ENCODE measurements around the gene FAM131C.
"Not testable (repeated sequence)": the region's sequence is repeated elsewhere in the genome, so short reads cannot be mapped to it uniquely, and the experiment has no call there.

The FAM131C gene

GRCh38 chr1:16028237-16029002 lies 45.0 kb downstream of the FAM131C start:
- TF ChIP-seq SUZ12 (IDR thresholded peaks at IDR 0.05; ENCODE audit: extremely low read depth, insufficient read depth, insufficient read length): no peak
- no peak for TF ChIP-seq YY1 (IDR thresholded peaks at IDR 0.05; ENCODE audit: insufficient read depth, insufficient read length)
- TF ChIP-seq ZNF274 (IDR thresholded peaks at IDR 0.05; ENCODE audit: low read depth, low read length): no peak
- no peaks in the 10 kb centered on the region for H3K9me3 ChIP-seq (ENCODE audit: insufficient read depth, low read length)
- peaks cover 2% of the 10 kb centered on the region for H3K4me1 ChIP-seq (ENCODE audit: insufficient read depth, insufficient read length)
- no peaks in the 10 kb centered on the region for H3K36me3 ChIP-seq (ENCODE audit: insufficient read depth, insufficient read length, low read length)
- DNase-seq (ENCODE audit: low read depth, low spot score): no peak
- no peaks in the 10 kb centered on the region for H3K27me3 ChIP-seq (ENCODE audit: insufficient read depth, insufficient read length)
- H3K4me3 ChIP-seq (ENCODE audit: insufficient read length, low read depth): no peak overlapping the region
- no peak overlapping the region for H3K9ac ChIP-seq (ENCODE audit: insufficient read length, low read depth)

DNA sequence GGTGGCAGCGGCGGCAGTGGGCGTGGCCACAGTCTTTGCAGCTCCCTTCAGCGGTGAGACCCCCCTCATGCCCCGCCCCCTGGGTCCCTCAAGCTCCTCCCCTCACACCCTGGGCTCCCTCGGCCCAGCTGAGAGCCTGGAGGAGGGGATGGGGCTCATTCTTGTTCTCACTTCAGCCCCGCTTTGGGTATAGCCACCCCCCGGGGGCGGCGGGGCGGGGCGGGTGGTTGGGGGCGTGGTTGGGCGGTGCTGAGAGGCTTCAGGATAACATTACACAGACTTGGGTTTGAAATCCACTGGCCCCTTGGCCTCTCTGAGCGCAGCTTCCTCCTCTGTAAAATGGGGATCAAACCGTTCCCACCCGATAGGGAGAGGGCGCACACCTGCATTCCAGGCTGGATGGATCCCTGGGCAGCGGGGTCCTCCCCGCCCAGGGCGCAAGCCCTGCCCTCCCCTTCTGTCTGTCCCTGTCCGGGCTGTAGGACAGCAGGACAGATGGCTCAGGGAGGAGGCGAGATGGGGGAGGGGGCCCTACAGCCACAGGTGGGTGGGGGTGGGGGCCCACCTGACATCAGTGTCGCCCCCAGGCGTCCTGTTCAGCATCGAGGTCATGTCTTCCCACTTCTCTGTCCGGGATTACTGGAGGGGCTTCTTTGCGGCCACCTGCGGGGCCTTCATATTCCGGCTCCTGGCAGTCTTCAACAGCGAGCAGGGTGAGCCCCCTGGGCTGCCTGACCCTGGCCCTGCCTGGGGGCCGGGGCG lies 46.5 kb downstream of the FAM131C start:
- Histone ChIP-seq H3K4me1 (ENCODE audit: insufficient read depth, insufficient read length) (no peaks in the 10 kb centered on the region), H3K36me3 (ENCODE audit: insufficient read depth, insufficient read length, low read length) (no peaks in the 10 kb centered on the region), H3K27me3 (ENCODE audit: insufficient read depth, insufficient read length) (no peaks in the 10 kb centered on the region), H3K9ac (ENCODE audit: insufficient read length, low read depth) (peak overlapping the region; percentile 61), H3K9me3 (ENCODE audit: insufficient read depth, low read length) (no peaks in the 10 kb centered on the region), H3K4me3 (ENCODE audit: insufficient read length, low read depth) (no peak overlapping the region)
- peak; percentile 70 for DNase-seq (ENCODE audit: low read depth, low spot score)
- TF ChIP-seq SUZ12 (IDR thresholded peaks at IDR 0.05; ENCODE audit: extremely low read depth, insufficient read depth, insufficient read length) (no peak), ZNF274 (IDR thresholded peaks at IDR 0.05; ENCODE audit: low read depth, low read length) (no peak), YY1 (IDR thresholded peaks at IDR 0.05; ENCODE audit: insufficient read depth, insufficient read length) (no peak)

- H3K4me1 ChIP-seq (ENCODE audit: insufficient read depth, insufficient read length); H3K9ac ChIP-seq (ENCODE audit: insufficient read length, low read depth); H3K9me3 ChIP-seq (ENCODE audit: insufficient read depth, low read length); H3K27me3 ChIP-seq (ENCODE audit: insufficient read depth, insufficient read length); DNase-seq (ENCODE audit: low read depth, low spot score); H3K4me3 ChIP-seq (ENCODE audit: insufficient read length, low read depth); H3K36me3 ChIP-seq (ENCODE audit: insufficient read depth, insufficient read length, low read length): not testable (repeated sequence)
Observed at GRCh38 chr1:16026302-16026701, 47.1 kb downstream of the FAM131C start.

DNA sequence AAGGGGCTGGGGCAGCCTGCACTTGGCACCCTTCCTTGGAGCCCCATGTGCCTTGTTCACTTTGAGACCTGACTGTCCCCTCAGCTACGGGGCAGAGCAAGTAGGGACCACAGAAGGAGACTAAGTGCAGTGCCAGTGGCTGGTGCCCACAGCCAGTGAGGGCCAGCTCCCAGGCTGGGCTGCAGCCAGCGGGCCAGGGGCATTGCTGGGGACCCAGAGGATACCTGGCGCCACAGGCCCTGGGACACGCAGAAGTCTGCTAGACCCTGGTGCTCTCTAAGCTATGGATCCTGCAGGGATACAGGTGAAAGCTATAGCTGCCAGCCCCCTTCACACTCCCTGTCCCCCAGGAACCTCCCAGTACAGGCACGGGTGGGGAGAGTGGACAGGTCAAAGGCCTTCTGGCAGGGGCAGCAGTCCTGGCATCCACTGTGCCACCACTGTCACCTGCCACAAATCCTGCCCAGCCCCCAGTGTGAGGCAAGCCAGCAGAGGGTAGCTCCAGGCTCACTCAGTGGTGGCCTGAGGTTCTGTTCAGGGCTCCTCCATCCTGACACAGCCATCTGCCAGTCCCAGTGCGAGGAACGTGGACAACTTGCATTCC lies 50.3 kb downstream of the FAM131C start:
- Histone ChIP-seq H3K4me3 (ENCODE audit: insufficient read length, low read depth) (no peak overlapping the region), H3K27me3 (ENCODE audit: insufficient read depth, insufficient read length) (no peaks in the 10 kb centered on the region), H3K36me3 (ENCODE audit: insufficient read depth, insufficient read length, low read length) (no peaks in the 10 kb centered on the region), H3K9ac (ENCODE audit: insufficient read length, low read depth) (no peak overlapping the region), H3K4me1 (ENCODE audit: insufficient read depth, insufficient read length) (peaks cover 12% of the 10 kb centered on the region), H3K9me3 (ENCODE audit: insufficient read depth, low read length) (no peaks in the 10 kb centered on the region)
- TF ChIP-seq SUZ12 (IDR thresholded peaks at IDR 0.05; ENCODE audit: extremely low read depth, insufficient read depth, insufficient read length) (no peak), ZNF274 (IDR thresholded peaks at IDR 0.05; ENCODE audit: low read depth, low read length) (no peak), YY1 (IDR thresholded peaks at IDR 0.05; ENCODE audit: insufficient read depth, insufficient read length) (no peak)
- DNase-seq (ENCODE audit: low read depth, low spot score): no peak

- Histone ChIP-seq H3K36me3 (ENCODE audit: insufficient read depth, insufficient read length, low read length) (no peaks in the 10 kb centered on the region), H3K4me1 (ENCODE audit: insufficient read depth, insufficient read length) (peaks cover 14% of the 10 kb centered on the region), H3K27me3 (ENCODE audit: insufficient read depth, insufficient read length) (no peaks in the 10 kb centered on the region), H3K9ac (ENCODE audit: insufficient read length, low read depth) (no peak overlapping the region), H3K9me3 (ENCODE audit: insufficient read depth, low read length) (no peaks in the 10 kb centered on the region), H3K4me3 (ENCODE audit: insufficient read length, low read depth) (no peak overlapping the region)
- TF ChIP-seq ZNF274 (IDR thresholded peaks at IDR 0.05; ENCODE audit: low read depth, low read length) (no peak), YY1 (IDR thresholded peaks at IDR 0.05; ENCODE audit: insufficient read depth, insufficient read length) (no peak), SUZ12 (IDR thresholded peaks at IDR 0.05; ENCODE audit: extremely low read depth, insufficient read depth, insufficient read length) (no peak)
- no peak for DNase-seq (ENCODE audit: low read depth, low spot score)
Observed at GRCh38 chr1:16022393-16022792, 51.1 kb downstream of the FAM131C start.

GRCh38 chr1:16021681-16022080 lies 51.8 kb downstream of the FAM131C start, which contains the start of gene CLCNKA:
Gene CLCNKA (plus strand): TSS chr1:16022036. CDS start chr1:16022620, 584 bp downstream.
- Histone ChIP-seq H3K4me1 (ENCODE audit: insufficient read depth, insufficient read length) (peaks cover 17% of the 10 kb centered on the region), H3K4me3 (ENCODE audit: insufficient read length, low read depth) (no peak within 1 kb of the TSS), H3K27me3 (ENCODE audit: insufficient read depth, insufficient read length) (no peaks in the 10 kb centered on the region), H3K9ac (ENCODE audit: insufficient read length, low read depth) (no peak within 1 kb of the TSS), H3K36me3 (ENCODE audit: insufficient read depth, insufficient read length, low read length) (no peaks in the 10 kb centered on the region), H3K9me3 (ENCODE audit: insufficient read depth, low read length) (no peaks in the 10 kb centered on the region)
- DNase-seq (ENCODE audit: low read depth, low spot score): no peak
- no peak for TF ChIP-seq SUZ12 (IDR thresholded peaks at IDR 0.05; ENCODE audit: extremely low read depth, insufficient read depth, insufficient read length)
- TF ChIP-seq YY1 (IDR thresholded peaks at IDR 0.05; ENCODE audit: insufficient read depth, insufficient read length): no peak
- no peak for TF ChIP-seq ZNF274 (IDR thresholded peaks at IDR 0.05; ENCODE audit: low read depth, low read length)

DNA sequence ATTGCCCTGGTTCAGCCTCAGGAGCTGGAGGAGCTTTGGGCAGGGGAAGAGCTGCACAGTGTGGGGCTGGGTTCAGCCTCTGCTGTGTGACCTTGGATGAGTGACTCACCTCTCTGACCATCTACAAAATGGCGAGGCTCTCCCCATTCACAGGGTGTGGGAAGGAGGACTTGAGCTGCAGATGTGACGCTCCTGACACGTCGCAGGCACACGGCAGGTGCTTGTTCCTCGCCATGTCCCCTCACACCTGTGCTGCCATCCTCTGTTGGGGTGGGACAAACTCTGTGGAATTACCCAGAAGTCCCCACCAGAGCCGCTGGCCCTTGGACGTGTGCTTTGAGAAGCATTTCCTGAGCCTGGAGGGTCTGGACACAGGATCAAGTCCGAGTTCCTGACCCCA lies 52.6 kb downstream of the FAM131C start:
- not testable (repeated sequence) for H3K9ac ChIP-seq (ENCODE audit: insufficient read length, low read depth); H3K36me3 ChIP-seq (ENCODE audit: insufficient read depth, insufficient read length, low read length); H3K27me3 ChIP-seq (ENCODE audit: insufficient read depth, insufficient read length); H3K9me3 ChIP-seq (ENCODE audit: insufficient read depth, low read length); DNase-seq (ENCODE audit: low read depth, low spot score); H3K4me3 ChIP-seq (ENCODE audit: insufficient read length, low read depth)
- H3K4me1 ChIP-seq (ENCODE audit: insufficient read depth, insufficient read length): peaks cover 17% of the 10 kb centered on the region
